HG03442 (cell line): Measurements from ENCODE around the gene TMEM117.
A peak's percentile ranks its signal among the peaks of the same experiment; 100 is the strongest.

Experiments used
- ATAC-seq: cut with Tn5 transposase; IDR thresholded peaks from one replicate; pipeline ENCODE4 v1.9.1; 2021; ENCODE audit warnings: mild to moderate bottlenecking, moderate library complexity; ENCODE audit not compliant: unreplicated experiment

The TMEM117 gene

GRCh38 chr12:44285321-44285960, 449.6 kb downstream of the TMEM117 start:
- no peak for ATAC-seq

DNA sequence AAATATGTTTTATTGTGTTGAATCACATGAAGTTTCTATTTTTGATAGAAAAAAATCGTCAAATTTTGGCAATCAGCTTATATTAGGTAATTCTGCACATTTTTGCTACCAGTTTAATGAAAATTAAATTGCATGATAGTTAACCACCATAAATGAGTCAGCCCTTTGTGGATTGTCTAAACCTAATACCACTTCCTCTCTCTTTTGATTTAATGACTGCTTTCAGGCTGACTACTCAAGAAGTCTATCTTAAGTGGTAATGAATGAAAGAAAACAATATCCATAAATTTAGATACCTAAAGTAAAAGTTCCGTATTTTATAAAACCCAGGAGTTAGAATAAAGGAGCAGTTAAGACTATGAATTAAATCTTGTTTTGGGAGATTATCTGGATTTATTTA, 450.5 kb downstream of the TMEM117 start:
- peak; percentile 83 for ATAC-seq

- ATAC-seq = no peak
Observed at GRCh38 chr12:44286821-44287505, 451.1 kb downstream of the TMEM117 start.

- no peak for ATAC-seq
Observed at GRCh38 chr12:44287545-44287944, 451.7 kb downstream of the TMEM117 start.

DNA sequence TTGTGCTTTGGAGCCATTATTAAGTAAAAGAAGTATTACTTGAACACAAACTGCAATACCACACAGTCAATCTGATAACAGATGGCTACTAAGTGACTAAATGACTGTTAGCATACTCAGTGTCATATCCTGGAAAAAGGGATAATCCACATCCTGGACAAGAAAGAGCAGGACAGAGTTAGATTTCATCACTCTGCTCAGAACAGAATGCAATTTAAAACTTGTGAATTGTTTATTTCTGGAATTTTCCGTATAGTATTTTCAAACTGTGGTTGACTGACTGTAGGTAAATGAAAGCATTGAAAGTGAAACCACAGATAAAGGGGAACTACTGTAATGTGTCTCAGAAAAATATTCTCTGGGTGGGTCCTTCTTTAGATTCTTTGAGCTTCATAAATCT, 458.8 kb downstream of the TMEM117 start:
- ATAC-seq = peak; percentile 96

GRCh38 chr12:44295958-44296623, 460.2 kb downstream of the TMEM117 start:
- ATAC-seq = no peak

- no peak for ATAC-seq
Observed at GRCh38 chr12:44296624-44297197, 460.8 kb downstream of the TMEM117 start.

- ATAC-seq = no peak
Observed at GRCh38 chr12:44299524-44299923, 463.6 kb downstream of the TMEM117 start.

DNA sequence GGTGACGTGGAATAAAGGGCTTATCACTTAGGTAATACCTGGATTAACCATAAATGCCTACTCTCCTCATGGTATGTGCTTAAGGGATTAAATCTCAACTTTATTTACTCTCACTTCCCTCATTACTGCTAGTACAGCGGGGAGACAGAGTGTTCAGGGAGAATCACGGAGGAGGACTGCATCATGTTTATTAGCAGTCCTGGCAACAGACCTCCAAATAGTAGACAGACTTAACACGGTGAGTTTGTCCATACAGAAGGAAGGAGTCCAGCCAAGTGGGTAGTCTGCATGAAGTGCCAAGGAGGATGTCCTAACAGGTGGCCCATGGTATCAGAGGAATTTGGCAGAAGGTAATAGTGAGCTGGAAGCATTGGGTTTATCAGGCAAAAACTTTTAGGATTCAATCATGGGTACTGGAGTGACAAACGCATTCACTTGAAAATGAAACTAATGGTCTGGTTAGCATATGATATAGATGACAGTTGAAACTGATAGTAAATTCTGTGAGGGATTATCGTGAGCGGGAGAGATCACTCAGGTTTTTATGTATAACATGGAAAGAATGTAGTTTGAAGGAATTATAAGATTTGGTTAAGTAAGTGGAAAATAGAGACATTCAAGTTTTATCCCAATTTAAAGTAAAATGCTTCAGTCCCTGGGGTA, 471.8 kb downstream of the TMEM117 start:
- ATAC-seq = no peak

- no peak for ATAC-seq
Observed at GRCh38 chr12:44313188-44313587, 477.3 kb downstream of the TMEM117 start.

- ATAC-seq = no peak
Observed at GRCh38 chr12:44314007-44314500, 478.2 kb downstream of the TMEM117 start.

- peak; percentile 94 for ATAC-seq
Observed at GRCh38 chr12:44317651-44318126, 481.8 kb downstream of the TMEM117 start.

DNA sequence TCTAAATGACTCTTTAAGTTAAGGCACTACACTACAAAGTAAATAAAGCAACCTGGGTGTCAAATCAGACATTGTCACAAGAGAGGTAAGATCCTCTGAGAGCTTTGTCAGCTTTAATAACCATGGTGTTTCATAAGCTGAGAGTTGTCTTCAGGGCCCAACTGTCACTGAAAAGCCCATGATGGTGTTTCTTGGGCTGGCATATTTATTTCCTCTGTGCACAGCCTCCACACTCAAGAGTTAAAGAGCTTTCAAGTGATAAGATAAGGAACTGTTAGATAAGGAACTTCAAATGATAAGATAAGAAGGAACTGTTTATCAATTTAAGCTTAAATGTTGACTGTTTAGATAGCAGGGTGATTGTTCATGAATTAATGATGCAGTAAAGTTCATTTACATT, 495.4 kb downstream of the TMEM117 start:
- ATAC-seq = no peak

- ATAC-seq = no peak
Observed at GRCh38 chr12:44334347-44334746, 498.5 kb downstream of the TMEM117 start.

GRCh38 chr12:44335030-44335429, 499.1 kb downstream of the TMEM117 start:
- ATAC-seq = no peak

- no peak for ATAC-seq
Observed at GRCh38 chr12:44336577-44336976, 500.7 kb downstream of the TMEM117 start.

- no peak for ATAC-seq
Observed at GRCh38 chr12:44342371-44342770, 506.5 kb downstream of the TMEM117 start.

GRCh38 chr12:44347145-44347544, 511.3 kb downstream of the TMEM117 start:
- ATAC-seq = no peak

DNA sequence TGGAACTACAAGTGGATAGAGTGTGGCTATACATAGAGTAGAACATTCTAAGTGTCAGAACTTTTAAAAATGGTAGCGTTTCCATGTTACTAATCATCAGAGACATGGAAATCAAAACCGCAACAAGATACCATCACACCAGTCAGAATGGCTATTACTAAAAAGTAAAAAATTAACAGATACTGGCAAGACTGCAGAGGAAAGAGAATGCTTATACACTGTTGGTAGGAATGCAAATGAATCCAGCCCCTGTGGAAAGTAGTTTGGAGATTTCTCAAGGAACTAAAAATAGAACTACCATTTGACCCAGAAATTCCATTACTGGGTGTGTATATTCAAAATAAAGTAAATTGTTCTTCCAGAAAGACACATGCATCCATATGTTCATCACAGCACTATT, 521.6 kb downstream of the TMEM117 start:
- no peak for ATAC-seq

GRCh38 chr12:44358636-44359035, 522.8 kb downstream of the TMEM117 start:
- no peak for ATAC-seq

GRCh38 chr12:44362947-44363346, 527.1 kb downstream of the TMEM117 start:
- ATAC-seq = no peak
